HepG2 (cell line): ENCODE measurements around the gene PDGFRB. TPM values are rescaled to one million over a fixed set of nuclear protein-coding genes. Genes with fewer than 3 reads are reported as not detected.

Source experiments
- ATAC-seq: fragments of 200-7000 bp; cut with Tn5 transposase; 3 replicates; pipeline ENCODE4 v1.9.1; 2020; ENCODE audit warnings: mild to moderate bottlenecking, moderate library complexity
- BruUV-seq: library from RNA; stranded (reverse); fragments of 400-500 nt; replicated peaks from 2 replicates; lab custom pipeline; 2021; lab: Mats Ljungman, UMichigan
- CTCF ChIA-PET: fragments of 300-600 bp; formaldehyde crosslinking; extraction: SDS; loops from one replicate; lab custom pipeline; 2021; ENCODE audit warnings: low total read pairs, inconsistent platforms, low intra/inter-chr PET ratio; lab: Yijun Ruan, JAX
- POLR2A ChIA-PET: fragments of 350-600 bp; sonication (Branson Sonifier 250); formaldehyde crosslinking; loops from one replicate; lab custom pipeline; 2020; ENCODE audit warnings: antibody characterized with exemption, inconsistent platforms; lab: Yijun Ruan, JAX
- DNase-seq: peaks from one replicate; pipeline ENCODE4 v3.0.0-alpha.2; 2015; ENCODE audit warnings: low spot score
- FAIRE-seq: peaks from 3 replicates; lab custom pipeline; 2011; peaks lifted over from hg19 to GRCh38; lab: Jason Lieb, UNC
- H2AFZ ChIP-seq: one replicate; pipeline ENCODE4 v1.6.1; 2011; ENCODE audit warnings: low read length, inconsistent platforms
- H3K27ac ChIP-seq: fragments of 300-600 bp; 3 replicates; pipeline ENCODE4 v1.8.0; 2011; ENCODE audit warnings: mixed run types, mild to moderate bottlenecking, mixed read lengths, low read length, inconsistent platforms; ENCODE audit not compliant: insufficient read depth; ENCODE audit errors: extremely low read length
- H3K27me3 ChIP-seq, 2 experiments: fragments of 200-600 bp in 1 of 2; 2 replicates in 1 of 2; 3 replicates in 1 of 2; pipeline versions ENCODE4 v1.6.0 to v1.8.0; 2011; ENCODE audit warnings: low read length in 2 of 2, mild to moderate bottlenecking in 2 of 2, moderate library complexity in 2 of 2, inconsistent platforms in 1 of 2; ENCODE audit not compliant: insufficient read depth in 2 of 2, control insufficient read depth in 1 of 2
- H3K36me3 ChIP-seq, 2 experiments: fragments of 200-600 bp in 1 of 2; replicated peaks in 1 of 2; 2 replicates in 1 of 2; 3 replicates in 1 of 2; pipeline versions ENCODE4 v1.5.1 to v1.8.0; 2011; ENCODE audit warnings: low read length in 2 of 2, inconsistent platforms in 1 of 2; ENCODE audit not compliant: insufficient read depth in 2 of 2, control insufficient read depth in 1 of 2
- H3K4me1 ChIP-seq: 2 replicates; pipeline ENCODE4 v1.5.1; 2012; ENCODE audit warnings: low read length, inconsistent platforms; ENCODE audit not compliant: insufficient read depth
- H3K4me2 ChIP-seq: 2 replicates; pipeline ENCODE4 v1.6.0; 2011; ENCODE audit warnings: low read depth, low read length, inconsistent platforms
- H3K4me3 ChIP-seq, 3 experiments: fragments of 200-600 bp in 1 of 3; sonication (generic), shearing (Covaris generic) in 1 of 3; replicated peaks in 1 of 3; 2 replicates each; pipeline ENCODE4 v1.5.1; 2011 to 2016; ENCODE audit warnings: low read length in 3 of 3, inconsistent platforms in 2 of 3, low read depth in 2 of 3, mild to moderate bottlenecking in 2 of 3, control low read depth in 1 of 3, mixed read lengths in 1 of 3; ENCODE audit not compliant: insufficient read depth in 1 of 3
- H3K79me2 ChIP-seq: one replicate; pipeline ENCODE4 v1.6.1; 2011; ENCODE audit warnings: low read length, inconsistent platforms; ENCODE audit not compliant: insufficient read depth
- H3K9ac ChIP-seq: 2 replicates; pipeline ENCODE4 v1.6.0; 2011; ENCODE audit warnings: mild to moderate bottlenecking, low read depth, low read length, inconsistent platforms; ENCODE audit not compliant: insufficient read depth
- H3K9me3 ChIP-seq: 2 replicates; pipeline ENCODE4 v1.5.1; 2012; ENCODE audit warnings: mild to moderate bottlenecking, low read length
- H4K20me1 ChIP-seq: 2 replicates; pipeline ENCODE4 v1.6.0; 2011; ENCODE audit warnings: inconsistent platforms, mild to moderate bottlenecking, low read length, moderate library complexity; ENCODE audit not compliant: insufficient read depth
- CSRNP1 ChIP-seq: sonication (generic); formaldehyde crosslinking; IDR thresholded peaks from 2 replicates; pipeline ENCODE4 v1.8.1; 2023; ENCODE audit warnings: mild to moderate bottlenecking, missing genetic modification reagents
- DNMT3B ChIP-seq: conservative IDR thresholded peaks from 2 replicates; pipeline ENCODE4 v1.6.1; 2016; ENCODE audit warnings: missing biosample characterization, control low read depth
- FOXO4 ChIP-seq: sonication (generic); formaldehyde crosslinking; conservative IDR thresholded peaks from 2 replicates; pipeline ENCODE4 v1.8.1; 2023; ENCODE audit warnings: missing genetic modification reagents
- HNF4A ChIP-seq: sonication (generic); formaldehyde crosslinking; IDR thresholded peaks from 2 replicates; pipeline ENCODE4 v1.4.0; 2020; ENCODE audit warnings: missing genetic modification reagents
- HOMEZ ChIP-seq: IDR thresholded peaks from 2 replicates; pipeline ENCODE4 v1.6.1; 2016; ENCODE audit warnings: low read depth
- PTBP1 ChIP-seq: fragments of 200-400 bp; formaldehyde crosslinking; IDR thresholded peaks from 2 replicates; pipeline ENCODE4 v1.6.1; 2018; ENCODE audit warnings: low read length, low read depth; ENCODE audit not compliant: poor library complexity, severe bottlenecking
- RAD51 ChIP-seq: fragments of 450-650 bp; IDR thresholded peaks from 2 replicates; pipeline ENCODE4 v1.6.1; 2016; ENCODE audit warnings: borderline replicate concordance
- SAP130 ChIP-seq: IDR thresholded peaks from 2 replicates; pipeline ENCODE4 v1.6.1; 2016; ENCODE audit warnings: low read depth
- TAF1 ChIP-seq: sonication (generic); formaldehyde crosslinking; IDR thresholded peaks from 2 replicates; pipeline ENCODE4 v1.4.0; 2020; ENCODE audit warnings: missing genetic modification reagents
- U2AF2 ChIP-seq: fragments of 200-400 bp; formaldehyde crosslinking; IDR thresholded peaks from 2 replicates; pipeline ENCODE4 v1.6.1; 2017; ENCODE audit warnings: low read depth, mild to moderate bottlenecking, low read length
- ZFY ChIP-seq: sonication (generic); formaldehyde crosslinking; IDR thresholded peaks from 2 replicates; pipeline ENCODE4 v1.4.0; 2020; ENCODE audit warnings: missing genetic modification reagents
- ZNF572 ChIP-seq: sonication (generic); formaldehyde crosslinking; IDR thresholded peaks from 2 replicates; pipeline ENCODE4 v1.5.1; 2020; ENCODE audit warnings: mild to moderate bottlenecking, missing genetic modification reagents
- ZNF891 ChIP-seq: sonication (generic); formaldehyde crosslinking; IDR thresholded peaks from 2 replicates; pipeline ENCODE4 v1.5.0; 2020; ENCODE audit warnings: mild to moderate bottlenecking, missing genetic modification reagents
- WGBS: methylation state at CpG from one replicate; pipeline ENCODE4 v1.1.6; 2017; ENCODE audit warnings: low lambda C conversion rate; 5-methylcytosine and 5-hydroxymethylcytosine counted together
- in situ Hi-C: cut with HindIII; loops from 2 replicates; pipeline ENCODE4 v1.10.0; 2017; ENCODE audit warnings: low pct_unique_long_range_greater_than_20kb; ENCODE audit not compliant: extremely low pct_ligation_motif_present
- intact Hi-C: fragments of 100-400 bp; cut with micrococcal nuclease; formaldehyde crosslinking; loops from one replicate; pipeline ENCODE4 v1.10.0; 2022; ENCODE audit not compliant: unreplicated experiment
- polyA plus RNA-seq, 8 experiments: library from polyadenylated mRNA; depleted of rRNA in 3 of 8; stranded (reverse) in 7 of 8; unstranded in 1 of 8; fragments of >200 nt; fragmentation: Illumina TruSeq in 4 of 8; extraction: Trizol in 4 of 8; gene quantifications; 2 replicates each; pipeline versions ENCODE4 v1.2.1 to v1.2.3, GENCODE V29; 2011 to 2016; ENCODE audit warnings: low read depth in 4 of 8, missing spikeins in 1 of 8, mixed read lengths in 1 of 8; ENCODE audit not compliant: insufficient read depth in 1 of 8
- total RNA-seq, 5 experiments: library from RNA; depleted of rRNA; stranded (reverse); fragments of >200 nt; fragmentation: Illumina TruSeq; extraction: Trizol; gene quantifications; 2 replicates each; pipeline ENCODE4 v1.2.3, GENCODE V29; 2016; ENCODE audit warnings: low read depth in 1 of 5

PDGFRB gene
- total and polyA plus RNA-seq, 2 of the 13 experiments (the other 11 are each of a cell fraction or from before 2014, with no cell fraction given): 4.0 to 21.0 TPM

- TF ChIP-seq RAD51: no peak
- TF ChIP-seq FOXO4 (CRISPR knock-in tag): no peak
- TF ChIP-seq ZNF572: no peak
- peak; percentile 24; the same call in 1 of the 2 replicates for TF ChIP-seq CSRNP1 (CRISPR knock-in tag)
- TF ChIP-seq SAP130 (CRISPR knock-in tag): 0 out of 2 replicates have a peak, but pooled peaks have one; percentile 13
These were observed 30.5 kb upstream of the PDGFRB start (continued) for GRCh38 chr5:150186137-150186536.

- no peak overlapping the region for H2AFZ ChIP-seq
- H3K4me3 ChIP-seq: peak overlapping the region in 1 of 3 experiments; percentile 10; a peak in 1 of 6 replicates
- intact Hi-C loops (no loop called here), in situ Hi-C loops (no loop called here)
- no TSS peak for BruUV-seq
- CTCF ChIA-PET: interaction anchor here (1.2 kb wide), 1 partner anchor 56 kb away, joined by 4 read pairs; no protein-coding TSS in a partner anchor
- H3K27me3 ChIP-seq: peaks cover 4 to 5% of the 10 kb centered on the region in 2 experiments; a peak in 3 of 5 replicates
- no peak overlapping the region for H3K27ac ChIP-seq
- H3K9me3 ChIP-seq: no peaks in the 10 kb centered on the region
- POLR2A ChIA-PET: no interaction called here
- ATAC-seq: peak; percentile 69
- H3K4me2 ChIP-seq: peak overlapping the region; percentile 52
- WGBS: 1% methylated on average over 12 of the region's 12 CpGs
- peaks cover 37% of the 10 kb centered on the region for H3K4me1 ChIP-seq
- H4K20me1 ChIP-seq: no peaks in the 10 kb centered on the region
- H3K9ac ChIP-seq: no peak overlapping the region
- H3K79me2 ChIP-seq: no peaks in the 10 kb centered on the region
- DNase-seq: peak; percentile 28
- H3K36me3 ChIP-seq: no peaks in the 10 kb centered on the region
- FAIRE-seq: no peak
- TF ChIP-seq RAD51: no peak
- TF ChIP-seq DNMT3B: no peak
- no peak for TF ChIP-seq U2AF2
- no peak for TF ChIP-seq HOMEZ (CRISPR knock-in tag)
- no peak for TF ChIP-seq PTBP1
- no peak for TF ChIP-seq ZNF891 (CRISPR knock-in tag)
- no peak for TF ChIP-seq TAF1 (CRISPR knock-in tag)
- TF ChIP-seq ZFY (CRISPR knock-in tag): peak; percentile 0; the same call in 1 of the 2 replicates
- peak; percentile 67 for TF ChIP-seq HNF4A
These were observed 29.6 kb upstream of the PDGFRB start for GRCh38 chr5:150184990-150185912.
